Fibroblast of peridontal ligament (primary cell): Measurements from ENCODE around the gene MYADM.
"Not testable (repeated sequence)": the region's sequence is repeated elsewhere in the genome, so short reads cannot be mapped to it uniquely, and the experiment has no call there.

Source experiments
- DNase-seq: peaks from one replicate; pipeline ENCODE4 v3.0.0-alpha.2; 2010; ENCODE audit errors: extremely low read depth

Gene MYADM

GRCh38 chr19:53867225-53868090 lies at the start of gene MYADM:
MYADM (plus strand) TSS chr19:53867883; CDS start chr19:53873530, 5,647 bp downstream.
- peak; percentile 98 for DNase-seq

GRCh38 chr19:53818756-53819155 lies 48.9 kb upstream of the MYADM start:
- DNase-seq: peak; percentile 39

GRCh38 chr19:53819861-53820260 lies 47.8 kb upstream of the MYADM start:
- DNase-seq: no peak

- no peak for DNase-seq
These were observed 44.1 kb upstream of the MYADM start for GRCh38 chr19:53823380-53824120.

- no peak for DNase-seq
These were observed 43.5 kb upstream of the MYADM start, which contains the start of gene NLRP12 for GRCh38 chr19:53824134-53824611. NLRP12 (minus strand) TSS chr19:53824314; CDS start chr19:53824174, 140 bp downstream.

- peak; percentile 86 for DNase-seq
These were observed 40.8 kb upstream of the MYADM start for GRCh38 chr19:53826876-53827275.

GRCh38 chr19:53828531-53828930 lies 39.2 kb upstream of the MYADM start:
- DNase-seq: no peak

- not testable (repeated sequence) for DNase-seq
These were observed 34.8 kb upstream of the MYADM start for GRCh38 chr19:53832861-53833260.

GRCh38 chr19:53838446-53838845 lies 29.2 kb upstream of the MYADM start:
- DNase-seq: not testable (repeated sequence)

GRCh38 chr19:53840241-53840640 lies 27.4 kb upstream of the MYADM start:
- DNase-seq: not testable (repeated sequence)

GRCh38 chr19:53840914-53841313 lies 26.8 kb upstream of the MYADM start:
- peak; percentile 92 for DNase-seq

- DNase-seq: no peak
These were observed 22.8 kb upstream of the MYADM start for GRCh38 chr19:53844849-53845246.

GRCh38 chr19:53847555-53847954 lies 20.1 kb upstream of the MYADM start:
- DNase-seq: no peak

GRCh38 chr19:53849237-53849676 lies 18.4 kb upstream of the MYADM start:
- DNase-seq: peak; percentile 82

- DNase-seq: no peak
These were observed 14.0 kb upstream of the MYADM start for GRCh38 chr19:53853707-53854106.

- no peak for DNase-seq
These were observed 3.3 kb upstream of the MYADM start for GRCh38 chr19:53864308-53864836.

GRCh38 chr19:53865523-53865917 lies 2.2 kb upstream of the MYADM start:
- no peak for DNase-seq

GRCh38 chr19:53865918-53866864 lies 1.5 kb upstream of the MYADM start:
- DNase-seq: peak; percentile 70

- DNase-seq: no peak
These were observed 838 bp upstream of the MYADM start for GRCh38 chr19:53866865-53867224.

- DNase-seq: peak; percentile 51
These were observed 608 bp downstream of the MYADM start for GRCh38 chr19:53868091-53868891.
